ENCODE data around the gene WBP4.

The WBP4 gene

DNA sequence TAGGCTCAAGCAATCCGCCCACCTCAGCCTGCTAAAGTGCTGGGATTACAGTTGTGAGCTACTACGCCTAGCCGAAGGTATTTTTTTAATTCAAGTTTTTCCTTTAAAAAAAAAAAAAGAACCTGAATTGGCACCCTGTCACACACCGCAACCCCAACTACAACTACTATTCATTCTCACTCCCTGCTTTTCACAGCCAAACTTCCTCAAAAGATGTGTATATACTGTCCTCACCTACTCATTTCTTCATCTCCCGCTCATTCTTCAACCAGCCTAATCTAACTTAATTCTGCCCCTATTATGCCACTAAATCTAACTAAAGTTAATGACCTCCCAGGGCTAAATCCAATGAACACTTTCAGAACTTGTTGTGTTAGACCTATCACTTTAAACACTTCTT is 12.7 kb upstream of the WBP4 start:
- Histone ChIP-seq H3K4me2 (ENCODE audit: low read length) (no peak overlapping the region), H3K36me3 (ENCODE audit: control insufficient read depth, insufficient read depth, low read length) (no peaks in the 10 kb centered on the region), H3K4me1 (no peaks in the 10 kb centered on the region), H3K27me3 (ENCODE audit: control insufficient read depth, insufficient read depth, low read length) (no peaks in the 10 kb centered on the region), H2AFZ (no peak overlapping the region), H3K27ac (no peak overlapping the region), H3K9me3 (ENCODE audit: control insufficient read depth, low read length) (no peaks in the 10 kb centered on the region), H3K79me2 (peaks cover 57% of the 10 kb centered on the region), H3K9ac (no peak overlapping the region), H3K4me3 (ENCODE audit: low read depth, low read length) (no peak overlapping the region)
- TF ChIP-seq, protein P1, sequence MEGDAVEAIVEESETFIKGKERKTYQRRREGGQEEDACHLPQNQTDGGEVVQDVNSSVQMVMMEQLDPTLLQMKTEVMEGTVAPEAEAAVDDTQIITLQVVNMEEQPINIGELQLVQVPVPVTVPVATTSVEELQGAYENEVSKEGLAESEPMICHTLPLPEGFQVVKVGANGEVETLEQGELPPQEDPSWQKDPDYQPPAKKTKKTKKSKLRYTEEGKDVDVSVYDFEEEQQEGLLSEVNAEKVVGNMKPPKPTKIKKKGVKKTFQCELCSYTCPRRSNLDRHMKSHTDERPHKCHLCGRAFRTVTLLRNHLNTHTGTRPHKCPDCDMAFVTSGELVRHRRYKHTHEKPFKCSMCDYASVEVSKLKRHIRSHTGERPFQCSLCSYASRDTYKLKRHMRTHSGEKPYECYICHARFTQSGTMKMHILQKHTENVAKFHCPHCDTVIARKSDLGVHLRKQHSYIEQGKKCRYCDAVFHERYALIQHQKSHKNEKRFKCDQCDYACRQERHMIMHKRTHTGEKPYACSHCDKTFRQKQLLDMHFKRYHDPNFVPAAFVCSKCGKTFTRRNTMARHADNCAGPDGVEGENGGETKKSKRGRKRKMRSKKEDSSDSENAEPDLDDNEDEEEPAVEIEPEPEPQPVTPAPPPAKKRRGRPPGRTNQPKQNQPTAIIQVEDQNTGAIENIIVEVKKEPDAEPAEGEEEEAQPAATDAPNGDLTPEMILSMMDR (IDR thresholded peaks at IDR 0.05) = no peak

DNA sequence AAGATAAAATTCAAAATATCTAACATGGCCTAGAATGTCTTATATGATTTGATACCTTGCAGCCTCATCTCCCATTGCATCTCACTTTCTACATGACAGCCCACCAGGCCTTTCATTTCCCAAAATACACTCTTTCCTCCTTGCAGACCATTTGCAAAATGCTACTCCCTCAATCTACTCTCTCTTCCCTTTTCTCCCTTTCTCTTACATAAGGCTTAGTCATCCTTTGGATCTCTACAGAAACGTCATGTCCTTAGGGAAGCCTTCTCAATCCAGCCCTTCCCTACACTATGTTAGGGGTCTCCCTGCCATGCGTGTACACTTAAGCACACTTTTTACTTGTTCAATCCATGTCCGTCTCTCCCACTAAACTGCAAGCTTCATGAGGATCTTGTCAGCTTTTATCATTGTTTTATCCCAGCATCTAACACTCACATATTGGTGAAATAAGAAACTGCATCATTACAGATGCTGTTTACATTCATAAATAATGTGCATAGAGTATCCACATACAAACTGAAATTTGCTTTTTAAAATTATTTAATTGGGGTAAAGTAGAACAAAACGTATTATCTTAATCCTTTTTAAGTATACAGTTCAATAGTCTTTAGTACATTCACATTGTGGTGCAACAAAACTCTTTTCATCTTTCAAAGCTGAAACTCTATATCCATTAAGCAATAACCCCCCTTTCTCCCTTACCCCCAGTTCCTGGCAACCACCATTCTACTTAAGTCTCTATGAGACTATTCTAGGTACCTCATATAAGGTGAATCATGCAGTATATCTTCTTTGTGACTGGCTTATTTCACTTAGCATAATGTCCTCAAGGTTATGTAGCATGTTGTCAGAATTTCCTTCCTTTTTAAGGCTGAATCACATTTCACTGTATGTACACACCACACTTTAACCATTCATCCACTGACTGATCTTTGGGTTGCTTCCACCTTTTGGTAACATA is 11.5 kb upstream of the WBP4 start:
- Histone ChIP-seq H3K4me3 (ENCODE audit: low read depth, low read length) (no peak overlapping the region), H2AFZ (no peak overlapping the region), H3K4me1 (no peaks in the 10 kb centered on the region), H3K27ac (no peak overlapping the region), H3K27me3 (ENCODE audit: control insufficient read depth, insufficient read depth, low read length) (no peaks in the 10 kb centered on the region), H3K9me3 (ENCODE audit: control insufficient read depth, low read length) (no peaks in the 10 kb centered on the region), H3K79me2 (peaks cover 56% of the 10 kb centered on the region), H3K36me3 (ENCODE audit: control insufficient read depth, insufficient read depth, low read length) (no peaks in the 10 kb centered on the region), H3K4me2 (ENCODE audit: low read length) (no peak overlapping the region), H3K9ac (no peak overlapping the region)
- TF ChIP-seq, protein P1 (IDR thresholded peaks at IDR 0.05) = no peak

DNA sequence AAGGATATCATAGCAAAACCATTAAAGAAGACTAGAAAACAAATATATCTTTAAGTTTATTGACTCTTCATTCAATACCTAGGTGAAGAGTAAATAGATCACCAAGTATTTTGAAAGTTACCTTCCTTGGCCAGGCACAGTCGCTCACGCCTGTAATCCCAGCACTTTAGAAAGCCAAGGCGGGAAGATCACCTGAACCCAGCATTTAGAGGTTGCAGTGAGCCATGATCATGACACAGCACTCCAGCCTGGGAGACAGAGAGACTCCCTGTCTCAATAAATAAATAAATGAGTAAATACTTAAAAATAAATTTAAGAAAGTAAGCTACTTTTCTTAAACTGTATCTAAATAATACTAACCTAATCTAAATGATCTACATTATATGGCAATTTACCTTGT is 8.9 kb upstream of the WBP4 start:
- H3K27ac ChIP-seq = no peak overlapping the region
- no peak overlapping the region for H3K9ac ChIP-seq
- H3K9me3 ChIP-seq (ENCODE audit: control insufficient read depth, low read length) = no peaks in the 10 kb centered on the region
- no peaks in the 10 kb centered on the region for H3K36me3 ChIP-seq (ENCODE audit: control insufficient read depth, insufficient read depth, low read length)
- H2AFZ ChIP-seq = no peak overlapping the region
- TF ChIP-seq, protein P1 (IDR thresholded peaks at IDR 0.05) = no peak
- no peak overlapping the region for H3K4me3 ChIP-seq (ENCODE audit: low read depth, low read length)
- no peak overlapping the region for H3K4me2 ChIP-seq (ENCODE audit: low read length)
- H3K27me3 ChIP-seq (ENCODE audit: control insufficient read depth, insufficient read depth, low read length) = no peaks in the 10 kb centered on the region
- peaks cover 51% of the 10 kb centered on the region for H3K79me2 ChIP-seq
- no peaks in the 10 kb centered on the region for H3K4me1 ChIP-seq

DNA sequence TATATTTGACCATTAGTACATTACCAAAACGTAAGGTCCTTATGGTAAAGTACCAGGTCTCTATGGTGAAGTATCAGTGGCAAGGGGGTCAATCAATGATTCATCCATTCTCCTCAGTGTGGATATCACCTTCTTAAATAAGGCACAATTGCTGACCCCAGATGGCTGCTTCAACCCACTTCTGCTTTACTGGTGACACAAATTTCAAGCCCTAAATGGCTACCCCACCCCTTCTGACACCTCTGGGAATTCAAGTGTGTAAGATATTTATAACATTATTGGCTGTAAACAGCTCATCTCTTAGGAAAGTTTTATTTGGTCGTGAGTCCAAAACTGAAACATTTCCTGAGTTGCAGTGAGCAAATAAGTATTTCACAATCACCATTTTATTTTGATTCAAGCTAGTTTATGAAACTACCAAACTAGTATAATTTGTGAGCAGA is 7.9 kb upstream of the WBP4 start:
- Histone ChIP-seq H3K79me2 (peaks cover 50% of the 10 kb centered on the region), H3K4me3 (ENCODE audit: low read depth, low read length) (no peak overlapping the region), H3K4me2 (ENCODE audit: low read length) (no peak overlapping the region), H3K36me3 (ENCODE audit: control insufficient read depth, insufficient read depth, low read length) (no peaks in the 10 kb centered on the region), H3K9ac (no peak overlapping the region), H3K9me3 (ENCODE audit: control insufficient read depth, low read length) (no peaks in the 10 kb centered on the region), H3K27me3 (ENCODE audit: control insufficient read depth, insufficient read depth, low read length) (no peaks in the 10 kb centered on the region), H3K4me1 (no peaks in the 10 kb centered on the region), H3K27ac (peak overlapping the region; percentile 1), H2AFZ (no peak overlapping the region)
- TF ChIP-seq, protein P1 (IDR thresholded peaks at IDR 0.05) = no peak
